Activated B cell treated with CpG ODN at 0.5 μM for 24 hours (primary cell): ENCODE data around the gene LRFN3. TPM values are rescaled to one million over a fixed set of nuclear protein-coding genes. Genes with fewer than 3 reads are reported as not detected.
A peak's percentile ranks its signal among the peaks of the same experiment; 100 is the strongest.

Experiments
- ATAC-seq: fragments of 200-7000 bp; cut with Tn5 transposase; one replicate; pipeline ENCODE4 v1.10.0; 2021; ENCODE audit warnings: low read depth, mild to moderate bottlenecking, moderate library complexity
- CTCF ChIA-PET: fragments of 350-600 bp; sonication (Branson Sonifier 250); formaldehyde crosslinking; loops from one replicate; lab custom pipeline; 2021; ENCODE audit warnings: antibody characterized with exemption; lab: Charles Lee
- POLR2A ChIA-PET: fragments of 350-600 bp; sonication (Branson Sonifier 250); formaldehyde crosslinking; loops from one replicate; lab custom pipeline; 2021; ENCODE audit warnings: antibody characterized with exemption; lab: Charles Lee
- DNase-seq: peaks from one replicate; pipeline ENCODE4 v3.0.0; 2022
- H3K27ac Mint-ChIP-seq: one replicate; pipeline ENCODE4 v1.8.0; 2020; ENCODE audit warnings: mixed read lengths
- H3K27me3 Mint-ChIP-seq: one replicate; pipeline ENCODE4 v1.8.0; 2021; ENCODE audit warnings: mixed read lengths
- H3K36me3 Mint-ChIP-seq: one replicate; pipeline ENCODE4 v1.8.0; 2021; ENCODE audit warnings: low read depth, mixed read lengths
- H3K4me1 Mint-ChIP-seq: one replicate; pipeline ENCODE4 v1.8.0; 2021; ENCODE audit warnings: mixed read lengths
- H3K4me3 Mint-ChIP-seq: one replicate; pipeline ENCODE4 v1.8.0; 2020; ENCODE audit warnings: mild to moderate bottlenecking, mixed read lengths
- H3K9me3 Mint-ChIP-seq: one replicate; pipeline ENCODE4 v1.8.0; 2020; ENCODE audit warnings: mixed read lengths
- CTCF ChIP-seq: fragments of 200-600 bp; IDR thresholded peaks from one replicate; pipeline ENCODE4 v1.8.0; 2022; ENCODE audit warnings: antibody characterized with exemption, mild to moderate bottlenecking
- intact Hi-C: fragments of 100-400 bp; cut with micrococcal nuclease; formaldehyde crosslinking; loops from one replicate; pipeline ENCODE4 v1.15.1; 2024
- total RNA-seq: library from RNA; stranded (reverse); gene quantifications from 2 replicates; pipeline ENCODE4 v1.2.3, GENCODE V29; 2022

The LRFN3 gene
- total RNA-seq, 1 donor from 2014 or later, result 1.8 TPM

- Mint-ChIP-seq H3K36me3 (peaks cover 39% of the 10 kb centered on the region), H3K4me1 (peaks cover 77% of the 10 kb centered on the region), H3K27me3 (no peaks in the 10 kb centered on the region), H3K27ac (peak overlapping the region; percentile 95), H3K9me3 (no peaks in the 10 kb centered on the region), H3K4me3 (peak overlapping the region; percentile 95)
- POLR2A ChIA-PET, result interaction anchor here (0.6 to 2.6 kb wide), 15 partner anchors 9 to 971 kb away, joined by 3 to 29 read pairs (median 6); partner anchors contain the start of genes IGFLR1, LIN37, PSENEN and TYROBP
- ATAC-seq (peak; percentile 57), DNase-seq (peak; percentile 93)
- CTCF ChIA-PET, result no interaction called here
- no peak for TF ChIP-seq CTCF
- intact Hi-C loops, result loop anchor here (1.0 to 10.0 kb wide), 9 partner anchors 10 to 687 kb away; partner anchors contain the start of genes CAPNS1, THAP8 and WDR62
Measured at GRCh38 chr19:35899547-35900214, 36.5 kb upstream of the LRFN3 start.

GRCh38 chr19:35901055-35901644 lies 35.0 kb upstream of the LRFN3 start:
- intact Hi-C loops, result loop anchor here (5.0 to 10.0 kb wide), 2 partner anchors 566 to 689 kb away; no protein-coding TSS in a partner anchor
- no peak for TF ChIP-seq CTCF
- peak overlapping the region; percentile 95 for H3K4me3 Mint-ChIP-seq

GRCh38 chr19:35901854-35902661 lies 34.1 kb upstream of the LRFN3 start, which contains the start of gene HCST:
Gene HCST (plus strand): TSS chr19:35902529. CDS start chr19:35902594, 65 bp downstream.
- Mint-ChIP-seq H3K27me3 (no peaks in the 10 kb centered on the region), H3K4me1 (peaks cover 75% of the 10 kb centered on the region), H3K27ac (peak within 1 kb of the TSS; percentile 97), H3K9me3 (no peaks in the 10 kb centered on the region), H3K4me3 (peak within 1 kb of the TSS; percentile 87), H3K36me3 (peaks cover 20% of the 10 kb centered on the region)
- intact Hi-C loops, result loop anchor here (2.0 to 10.0 kb wide), 3 partner anchors 185 to 690 kb away; no protein-coding TSS in a partner anchor
- ATAC-seq, result no peak
- CTCF ChIA-PET, result no interaction called here
- no peak for DNase-seq
- TF ChIP-seq CTCF, result no peak
- POLR2A ChIA-PET, result interaction anchor here (1.7 to 5.1 kb wide), 3 partner anchors 10 to 28 kb away, joined by 6 to 48 read pairs (median 29); no protein-coding TSS in a partner anchor

More at GRCh38 chr19:35901055-35901644, 35.0 kb upstream of the LRFN3 start:
- Mint-ChIP-seq H3K4me1 (peaks cover 77% of the 10 kb centered on the region), H3K9me3 (no peaks in the 10 kb centered on the region), H3K27ac (peak overlapping the region; percentile 97), H3K36me3 (peaks cover 27% of the 10 kb centered on the region), H3K27me3 (no peaks in the 10 kb centered on the region)
- POLR2A ChIA-PET, result interaction anchor here (0.6 to 2.6 kb wide), 19 partner anchors 8 to 1315 kb away, joined by 3 to 29 read pairs (median 6); partner anchors contain the start of genes APLP1, IGFLR1, LIN37 and POLR2I
- CTCF ChIA-PET, result no interaction called here
- ATAC-seq (no peak), DNase-seq (no peak)

GRCh38 chr19:35902870-35903475 lies 33.2 kb upstream of the LRFN3 start:
- Mint-ChIP-seq H3K27me3 (no peaks in the 10 kb centered on the region), H3K36me3 (peaks cover 13% of the 10 kb centered on the region), H3K9me3 (no peaks in the 10 kb centered on the region), H3K4me1 (peaks cover 73% of the 10 kb centered on the region), H3K27ac (peak overlapping the region; percentile 97), H3K4me3 (peak overlapping the region; percentile 87)
- intact Hi-C loops, result loop anchor here (1.0 to 10.0 kb wide), 5 partner anchors 10 to 691 kb away; partner anchors contain the start of genes PSENEN and U2AF1L4
- ATAC-seq (no peak), DNase-seq (no peak)
- ChIA-PET CTCF (interaction anchor here (1.0 to 2.1 kb wide), 2 partner anchors 12 to 18 kb away, joined by 3 to 6 read pairs; no protein-coding TSS in a partner anchor), POLR2A (interaction anchor here (0.9 to 5.1 kb wide), 6 partner anchors 9 to 27 kb away, joined by 3 to 48 read pairs (median 4); no protein-coding TSS in a partner anchor)
- no peak for TF ChIP-seq CTCF
